GM19372 (cell line): ENCODE results near the gene SLFN14.
"Not testable (repeated sequence)": the region's sequence is repeated elsewhere in the genome, so short reads cannot be mapped to it uniquely, and the experiment has no call there.

Experiments used
- ATAC-seq: cut with Tn5 transposase; IDR thresholded peaks from one replicate; pipeline ENCODE4 v1.9.1; 2021; ENCODE audit warnings: mild to moderate bottlenecking, low read depth, moderate library complexity; ENCODE audit not compliant: unreplicated experiment

Gene SLFN14

DNA sequence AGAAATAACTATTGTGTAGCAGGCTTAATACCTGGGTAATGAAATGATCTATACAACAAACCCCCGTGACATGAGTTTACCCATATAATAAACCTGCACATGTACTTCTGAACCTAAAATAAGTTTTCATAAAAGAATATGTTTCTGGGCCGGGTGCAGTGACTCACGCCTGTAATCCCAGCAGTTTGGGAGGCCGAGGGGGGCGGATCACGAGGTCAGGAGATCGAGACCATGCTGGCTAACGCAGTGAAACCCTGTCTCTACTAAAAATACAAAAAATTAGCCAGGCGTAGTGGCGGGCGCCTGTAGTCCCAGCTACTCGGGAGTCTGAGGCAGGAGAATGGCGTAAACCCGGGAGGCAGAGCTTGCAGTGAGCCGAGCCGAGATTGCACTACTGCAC is 2.6 kb upstream of the SLFN14 start:
- not testable (repeated sequence) for ATAC-seq

DNA sequence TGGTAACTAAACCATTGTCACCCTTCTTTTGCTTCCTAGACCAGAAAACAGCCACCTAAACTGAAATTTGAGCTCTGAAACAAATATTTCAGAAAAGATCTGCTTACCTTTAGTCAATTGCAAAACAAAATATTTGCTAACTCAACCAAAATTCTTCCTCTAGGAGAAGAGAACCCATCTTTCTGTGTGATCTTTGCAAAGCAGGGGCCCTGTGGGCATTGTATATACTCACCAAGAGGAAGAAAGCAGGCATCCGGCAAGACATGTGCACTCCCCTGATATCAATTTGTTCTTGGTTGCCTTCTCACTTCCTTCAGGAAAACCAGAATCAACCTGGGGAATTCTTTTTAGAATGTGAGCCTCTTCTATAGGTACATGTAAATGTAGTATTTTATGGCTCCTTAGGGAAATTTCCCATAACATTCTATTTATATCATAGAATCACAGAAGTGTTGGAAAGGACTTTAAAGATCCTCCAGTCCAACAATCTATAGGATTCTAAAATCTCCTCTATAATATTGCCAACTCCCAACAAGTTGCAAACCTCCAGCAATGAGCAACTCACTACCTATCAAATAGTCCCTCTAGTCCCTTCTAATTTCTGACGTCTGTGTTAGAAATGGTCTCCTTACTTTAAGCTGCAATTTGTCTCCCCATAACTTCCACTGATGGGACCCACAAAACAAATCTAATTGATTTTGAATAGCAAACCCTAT is 966 bp downstream of the SLFN14 start:
- ATAC-seq = no peak

DNA sequence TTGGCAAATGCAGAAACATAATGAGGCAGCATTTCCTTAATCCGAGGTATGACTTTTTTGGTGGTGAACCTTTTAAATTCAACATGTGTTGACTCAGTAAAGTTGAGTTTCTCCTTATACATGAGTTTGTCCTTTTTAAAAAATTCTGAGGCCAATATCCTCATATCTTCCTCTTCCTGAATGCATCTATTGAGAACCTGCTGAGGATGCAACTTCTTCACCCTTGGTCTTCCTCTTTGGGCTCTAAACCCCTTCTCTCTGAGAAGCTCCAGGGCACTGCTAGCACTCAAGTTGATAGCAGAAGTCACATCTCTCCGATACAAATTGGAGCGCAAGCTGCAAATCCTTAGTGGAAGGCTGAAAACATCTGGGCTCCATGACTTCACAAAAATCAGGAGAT is 3.3 kb downstream of the SLFN14 start:
- ATAC-seq = no peak

DNA sequence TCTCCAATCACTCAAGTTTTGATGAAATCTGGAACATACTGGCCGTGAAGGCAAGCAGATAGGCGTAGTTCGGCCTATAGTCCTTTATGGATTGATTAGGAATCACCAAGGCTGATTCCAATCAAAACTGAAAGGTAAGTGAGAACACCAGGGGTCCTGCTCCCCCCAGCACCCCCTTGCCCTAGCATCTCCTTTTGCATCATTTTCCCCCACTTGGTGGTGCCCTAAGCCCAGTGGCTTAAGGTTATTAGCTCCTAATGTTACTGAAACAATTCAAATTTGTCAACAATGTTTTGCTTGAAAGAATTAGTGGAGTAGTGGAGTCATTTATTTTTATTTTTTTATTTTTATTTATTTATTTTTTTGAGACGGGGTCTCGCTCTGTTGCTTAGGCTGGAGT is 4.9 kb downstream of the SLFN14 start:
- no peak for ATAC-seq

DNA sequence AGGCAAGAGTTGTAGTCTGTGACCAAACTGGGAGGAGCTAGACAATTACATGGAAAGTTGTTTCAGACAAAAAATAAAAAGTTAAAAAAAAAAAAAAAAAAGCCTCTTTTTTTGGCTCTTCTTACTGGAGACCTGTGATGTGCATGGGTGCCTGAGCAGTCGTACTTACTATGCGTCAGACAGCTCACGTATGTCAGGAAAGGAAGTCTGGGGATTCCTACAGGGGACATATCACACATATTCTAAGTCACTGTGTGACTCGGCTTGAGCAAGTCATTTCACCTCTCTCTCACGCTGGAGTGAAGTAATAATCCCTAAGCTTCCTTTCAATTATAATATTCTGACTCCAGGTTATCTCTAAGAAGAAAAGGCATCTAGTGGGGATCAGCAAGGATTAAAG is 6.0 kb downstream of the SLFN14 start:
- no peak for ATAC-seq

DNA sequence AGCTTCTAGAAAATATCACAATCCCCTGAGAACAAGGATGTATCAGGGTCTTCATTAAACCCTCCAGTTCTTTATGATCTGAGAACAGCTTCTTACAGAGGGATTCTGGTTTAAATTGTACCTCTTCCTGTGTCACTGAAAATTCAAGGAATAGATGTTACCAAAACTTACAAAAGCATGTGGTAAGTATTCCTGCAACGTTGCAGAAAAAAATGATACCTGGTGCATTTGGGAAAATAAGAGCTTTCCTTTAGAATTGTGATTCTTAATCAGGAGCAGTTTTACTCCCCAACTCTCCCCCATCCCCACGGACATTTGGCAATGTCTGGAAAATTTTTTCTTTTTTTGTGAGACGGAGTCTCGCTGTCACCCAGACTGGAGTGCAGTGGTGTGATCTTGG is 7.3 kb downstream of the SLFN14 start:
- no peak for ATAC-seq

DNA sequence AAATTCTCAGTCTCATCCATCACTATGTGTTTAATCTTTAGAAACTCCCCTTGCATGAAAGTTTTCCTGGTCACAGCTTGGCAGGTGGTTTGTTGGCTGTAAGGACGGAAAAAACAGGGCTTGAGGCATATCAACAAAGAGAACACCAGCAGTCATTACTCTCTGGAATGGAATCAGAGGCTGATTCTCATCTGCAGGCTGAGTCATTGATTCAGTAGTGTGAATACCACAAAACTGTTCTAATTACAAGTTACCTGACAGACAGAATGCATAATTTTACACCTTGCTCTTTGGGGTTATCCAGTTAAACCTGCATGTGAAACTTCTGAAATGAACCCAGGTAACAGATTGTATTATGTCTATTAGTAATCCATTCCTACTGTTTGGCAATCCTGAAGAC is 11.6 kb downstream of the SLFN14 start:
- no peak for ATAC-seq

DNA sequence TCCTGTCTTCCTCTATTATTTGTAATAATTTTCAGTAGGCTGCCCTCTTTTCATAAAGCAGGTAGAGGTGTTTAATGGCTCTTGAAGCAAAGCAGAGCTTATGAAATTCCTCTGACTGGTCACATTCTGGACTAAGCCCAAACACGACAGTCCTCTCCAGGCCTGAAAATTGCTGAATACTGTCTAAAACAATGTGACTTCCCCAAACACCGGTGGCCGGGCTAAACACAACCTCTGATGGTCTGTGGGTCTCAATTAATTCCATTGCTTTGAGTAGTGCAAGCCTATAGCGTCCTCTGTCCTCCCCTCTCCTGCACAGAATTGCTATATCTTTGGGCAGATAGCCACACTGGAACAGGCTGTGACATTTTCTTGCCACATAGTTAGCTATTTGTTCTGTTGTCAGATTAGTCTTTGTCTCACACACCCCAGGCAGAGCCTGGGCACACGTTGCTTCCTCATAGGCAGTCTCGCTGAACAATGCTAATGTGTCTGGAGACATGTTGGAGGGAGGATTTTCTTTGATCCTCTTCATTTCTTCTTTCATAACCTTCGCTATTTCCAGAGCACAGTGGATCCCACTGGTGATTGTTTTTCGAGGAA is 12.3 kb downstream of the SLFN14 start:
- no peak for ATAC-seq

DNA sequence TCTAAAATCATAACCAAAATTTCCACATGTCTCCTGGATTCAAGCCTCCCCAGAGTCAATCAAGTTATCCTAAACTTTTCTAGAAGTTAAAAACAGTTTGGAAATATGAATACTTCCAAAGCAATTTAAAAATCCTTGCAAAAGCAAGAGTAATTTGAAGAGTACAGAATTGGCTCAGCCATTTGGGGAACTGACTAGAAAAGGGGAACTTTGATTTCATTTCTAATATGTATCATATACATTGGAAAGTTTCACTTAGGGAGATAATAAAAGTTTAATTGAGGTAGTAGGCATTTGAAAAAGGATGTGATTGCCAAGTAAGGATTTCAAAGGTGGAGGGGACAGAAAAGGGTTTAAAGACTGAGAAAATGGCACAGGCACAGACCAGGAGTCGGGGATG is 14.1 kb downstream of the SLFN14 start:
- ATAC-seq = no peak

DNA sequence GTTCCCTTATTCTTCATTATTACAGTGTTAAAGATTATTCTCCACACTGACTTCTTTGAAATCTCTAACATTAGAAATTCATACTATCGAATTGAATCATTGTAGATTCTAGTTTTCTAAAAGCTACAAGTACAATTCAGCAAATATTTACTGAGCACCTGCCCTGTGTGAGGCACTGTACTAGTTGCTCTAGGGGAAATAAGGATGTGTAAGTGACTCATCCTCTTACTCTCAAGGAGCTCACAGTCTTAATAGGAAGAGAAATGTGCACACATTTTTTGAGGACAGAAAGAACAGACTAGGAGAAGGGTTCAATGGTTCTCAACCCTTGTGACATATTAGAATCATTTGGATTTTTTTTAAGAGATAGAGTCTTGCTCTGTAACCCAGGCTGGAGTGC is 15.5 kb downstream of the SLFN14 start:
- no peak for ATAC-seq

DNA sequence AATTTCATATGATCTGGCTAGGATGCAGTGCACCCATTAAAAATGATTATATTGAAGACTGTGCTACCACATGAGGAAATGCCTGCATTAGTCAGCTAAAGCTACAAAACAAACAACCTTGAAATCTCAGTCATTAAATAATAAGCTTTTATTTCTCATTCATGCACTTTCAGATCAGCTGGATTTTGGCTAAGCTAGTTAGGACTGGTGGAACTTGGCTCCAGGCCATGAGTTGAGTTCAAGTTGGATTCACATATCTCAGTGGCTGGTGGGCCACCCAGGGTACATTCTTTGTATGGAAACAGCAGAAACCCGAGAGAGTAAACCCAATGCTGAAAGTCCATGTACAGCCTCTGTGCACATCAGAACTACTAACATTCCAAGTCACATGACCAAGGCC is 16.8 kb downstream of the SLFN14 start:
- no peak for ATAC-seq

DNA sequence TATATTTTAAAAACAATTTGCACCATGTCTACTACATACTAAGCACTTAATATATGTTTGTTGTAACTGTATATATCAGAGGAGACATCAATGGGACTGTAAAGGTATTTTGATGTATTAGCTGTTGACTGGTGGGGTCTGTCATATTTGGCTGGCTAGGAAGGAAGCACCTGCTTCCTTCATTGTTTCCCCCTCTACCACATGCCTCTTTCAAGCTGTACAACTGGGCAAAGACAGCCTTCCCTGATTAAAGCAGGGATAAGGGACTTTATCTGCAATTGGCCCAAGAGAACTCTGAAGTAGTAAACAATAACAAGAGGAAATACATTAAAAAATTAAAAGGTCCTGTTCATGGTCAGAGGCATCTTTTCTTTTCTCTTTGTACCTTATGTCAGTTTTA is 17.6 kb downstream of the SLFN14 start:
- ATAC-seq = no peak

DNA sequence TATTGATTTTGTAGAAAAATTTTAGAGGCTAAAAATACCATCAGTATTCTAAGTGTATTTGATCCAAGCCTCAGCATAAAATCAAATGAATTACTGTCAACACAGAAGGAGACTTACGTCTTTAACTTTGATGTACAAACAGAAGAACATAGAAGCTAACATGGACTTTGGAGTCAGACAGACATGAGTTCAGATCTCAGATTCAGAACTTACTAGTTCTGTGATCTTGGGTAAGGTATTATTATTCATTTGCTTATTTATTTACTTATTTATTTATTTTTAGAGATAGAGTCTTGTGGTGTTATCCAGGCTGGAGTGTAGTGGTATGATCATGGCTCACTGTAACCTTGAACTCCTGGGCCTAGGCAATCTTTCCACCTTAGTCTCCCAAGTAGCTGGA is 19.2 kb downstream of the SLFN14 start:
- no peak for ATAC-seq

DNA sequence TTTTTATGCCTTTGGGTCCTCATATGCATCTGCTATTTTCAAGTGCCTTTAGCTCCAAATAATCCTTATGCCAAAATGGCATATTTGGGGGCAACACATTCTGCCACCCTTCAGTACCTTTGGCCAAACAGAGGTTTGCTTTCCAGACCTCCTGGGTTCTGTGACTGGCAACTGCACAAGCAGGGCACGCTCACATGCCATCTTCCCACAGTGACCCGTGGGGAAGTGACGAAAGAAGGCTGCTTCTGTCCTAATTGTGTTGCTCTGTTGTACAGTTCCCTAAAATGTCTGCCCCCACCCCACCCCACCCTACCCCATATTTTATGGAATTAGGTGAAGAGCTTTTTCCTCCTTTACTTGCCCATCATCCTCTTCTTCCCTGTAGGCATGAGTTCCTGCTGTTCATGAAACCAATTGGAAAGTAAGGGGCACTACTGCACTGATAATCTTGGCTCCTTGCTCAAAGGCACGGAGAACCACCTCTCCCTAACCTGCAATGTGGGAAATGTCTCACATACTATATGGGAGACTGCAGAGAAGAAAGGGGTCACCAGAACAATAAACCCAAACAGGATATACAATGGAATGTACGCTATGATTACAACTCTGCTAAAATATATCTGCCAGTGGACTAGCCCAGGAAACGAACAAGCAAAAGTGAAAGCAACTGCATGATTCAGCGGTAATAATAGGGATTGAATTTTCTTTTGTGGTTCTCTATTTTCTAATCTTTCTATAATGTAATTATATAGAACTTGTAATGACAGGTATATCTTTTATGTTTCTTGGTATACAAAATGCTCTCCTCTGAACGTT is 19.8 kb downstream of the SLFN14 start:
- ATAC-seq = no peak

DNA sequence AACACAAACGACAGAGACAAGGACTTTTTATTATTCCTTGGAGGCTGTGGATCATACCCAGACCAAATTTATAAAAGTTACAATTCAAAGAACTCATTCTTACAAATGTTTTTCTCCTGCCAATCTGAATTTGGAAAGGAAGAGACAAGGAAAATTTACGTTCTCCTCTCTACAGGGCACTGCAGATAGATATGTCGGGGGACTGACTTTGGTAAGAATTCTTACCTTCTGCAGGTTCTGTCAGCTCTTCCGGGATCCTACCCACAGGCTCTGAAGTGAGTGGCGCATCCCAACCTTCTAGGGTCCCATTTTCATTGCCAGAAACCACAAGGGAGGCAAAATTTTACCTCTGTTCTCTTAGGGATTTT is 21.0 kb downstream of the SLFN14 start:
- ATAC-seq = no peak

DNA sequence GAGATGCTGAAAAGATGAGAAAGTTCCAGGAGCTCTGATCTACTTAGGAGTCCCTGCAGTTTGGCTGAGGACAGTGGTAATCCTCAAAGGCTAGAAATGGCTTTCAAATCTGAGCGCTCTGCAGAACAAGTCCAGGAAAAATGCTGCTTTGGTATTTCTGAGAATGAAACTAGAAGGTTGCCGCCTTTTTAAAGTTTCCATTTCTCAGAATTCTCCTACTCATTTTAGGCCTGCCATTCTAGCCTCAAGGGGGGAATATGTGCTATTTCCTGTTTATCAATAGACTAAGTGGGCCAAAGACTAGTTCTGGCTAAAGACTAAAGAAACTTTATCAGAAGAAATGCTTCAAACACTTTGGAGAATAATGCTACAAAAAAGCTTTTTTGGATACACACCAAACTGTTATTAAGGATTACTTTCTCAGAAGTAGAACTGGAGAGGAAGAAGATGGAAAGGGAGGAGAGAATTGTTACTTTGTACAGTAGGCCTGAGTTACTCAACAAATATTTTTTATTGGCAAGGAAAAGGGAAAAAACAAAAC is 22.9 kb downstream of the SLFN14 start, which contains the start of gene SLFN12L:
Gene SLFN12L (minus strand): TSS at position 78 of the 541 bp plus-strand sequence. CDS start 15,314 bp downstream, outside the sequence.
- ATAC-seq = no peak

DNA sequence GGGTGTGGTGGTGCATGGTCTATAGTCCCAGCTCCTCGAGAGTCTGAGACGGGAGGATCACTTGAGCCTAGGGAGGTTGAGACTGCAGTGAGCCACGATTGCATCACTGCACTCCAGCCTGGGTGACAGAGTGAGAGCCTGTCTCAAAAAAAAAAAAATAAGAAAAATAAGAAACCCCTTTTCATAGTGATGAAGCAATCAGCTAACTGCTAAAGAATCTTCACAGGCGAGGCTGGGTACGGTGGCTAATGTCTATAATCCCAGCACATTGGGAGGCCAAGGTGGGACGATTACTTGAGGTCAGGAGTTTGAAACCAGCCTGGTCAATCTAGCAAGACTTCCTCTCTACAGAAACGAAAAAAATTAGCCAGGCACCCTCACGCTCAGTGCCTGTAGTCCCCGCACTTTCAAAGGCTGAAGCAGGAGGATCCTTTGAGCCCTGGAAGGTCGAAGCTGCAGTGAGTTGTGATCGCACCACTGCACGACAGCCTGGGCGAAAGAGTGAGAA is 23.9 kb downstream of the SLFN14 start:
- ATAC-seq = no peak

DNA sequence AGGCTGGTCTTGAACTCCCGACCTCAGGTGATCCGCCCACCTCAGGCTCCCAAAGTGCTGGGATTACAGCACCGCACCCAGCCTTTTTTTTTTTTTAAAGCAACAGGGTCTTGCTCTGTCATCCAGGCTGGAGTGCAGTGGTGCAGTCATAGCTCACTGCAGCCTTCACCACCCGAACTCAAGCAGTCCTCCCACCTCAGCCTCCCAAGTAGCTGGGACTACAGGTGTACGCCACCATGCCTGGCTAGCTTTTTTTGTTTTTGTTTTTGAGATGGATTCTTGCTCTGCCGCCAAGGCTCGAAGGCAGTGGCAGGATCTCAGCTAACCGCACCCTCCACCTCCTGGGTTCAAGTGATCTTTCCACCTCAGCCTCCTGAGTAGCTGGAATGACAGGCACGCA is 25.2 kb downstream of the SLFN14 start:
- not testable (repeated sequence) for ATAC-seq

DNA sequence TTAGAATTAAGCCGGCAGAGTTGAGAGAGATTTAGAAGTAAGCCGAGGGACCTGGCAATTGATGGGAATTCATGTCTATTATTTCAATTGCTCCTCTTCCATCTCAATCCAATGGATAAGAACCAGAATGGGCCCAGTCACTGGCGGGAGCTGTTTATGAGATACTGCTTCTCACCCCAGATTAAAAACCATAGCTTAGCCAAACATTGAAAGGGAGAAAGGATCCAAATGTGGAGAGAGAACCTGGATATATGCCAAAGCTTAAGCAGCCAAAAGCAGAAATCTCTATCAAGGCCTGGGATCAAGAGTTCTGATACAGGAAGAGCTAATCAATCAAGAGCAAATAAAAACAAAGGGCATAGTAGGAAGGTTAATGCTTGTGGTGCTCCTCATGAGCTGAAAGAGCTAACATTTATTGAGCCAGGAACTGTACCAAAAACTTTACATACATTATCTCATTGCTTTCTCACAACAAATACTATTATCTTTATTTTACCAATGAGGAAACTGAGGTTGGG is 26.0 kb downstream of the SLFN14 start:
- ATAC-seq = no peak

DNA sequence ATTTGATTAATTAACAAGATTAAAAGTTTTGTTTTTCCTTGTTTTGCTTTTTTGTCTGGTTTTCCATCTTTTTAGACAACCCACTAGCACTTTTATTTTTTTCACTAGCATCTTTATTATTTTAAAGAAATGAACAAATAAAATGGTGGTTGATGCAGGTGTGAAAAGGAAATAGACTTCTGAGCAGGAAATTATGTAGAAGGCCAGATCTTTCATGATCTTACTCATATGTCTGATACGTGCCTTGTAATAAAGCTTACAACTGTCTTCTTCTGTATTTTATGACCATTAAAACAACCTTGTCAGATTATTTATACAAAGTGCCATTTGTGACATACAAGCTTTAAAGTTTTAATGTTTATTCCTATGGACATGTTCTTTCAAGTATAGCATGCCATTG is 29.5 kb downstream of the SLFN14 start:
- ATAC-seq = no peak

DNA sequence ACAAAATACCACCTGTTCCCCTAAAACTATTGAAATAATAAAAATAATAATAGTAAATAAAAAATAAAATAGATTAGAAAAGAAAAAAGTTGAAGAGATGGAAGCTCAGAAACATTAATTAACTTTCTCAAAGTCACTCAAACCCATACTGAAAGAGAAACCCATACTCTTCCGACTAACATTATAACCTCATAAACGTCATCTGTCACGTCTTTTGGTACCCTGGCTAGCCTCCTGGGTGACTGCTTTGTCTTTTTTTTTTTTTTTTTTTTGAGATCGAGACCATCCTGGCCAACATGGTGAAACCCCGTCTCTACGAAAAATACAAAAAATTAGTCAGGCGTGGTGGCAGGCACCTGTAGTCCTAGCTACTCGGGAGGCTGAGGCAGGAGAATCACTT is 30.8 kb downstream of the SLFN14 start:
- no peak for ATAC-seq
